Activated CD4-positive, alpha-beta T cell treated with anti-CD3 and anti-CD28 coated beads, Interleukin-2, amount 50 U/mL, for 4 hours (primary cell): ENCODE results near the gene ATRNL1.

Experiments used
- DNase-seq, 2 experiments: peaks; one replicate each; pipeline ENCODE4 v3.0.0-alpha.2; 2020

ATRNL1 gene

GRCh38 chr10:115854740-115855435, 761.7 kb downstream of the ATRNL1 start:
- DNase-seq = no peak

GRCh38 chr10:115856580-115856979, 763.4 kb downstream of the ATRNL1 start:
- DNase-seq = no peak

GRCh38 chr10:115857856-115858255, 764.7 kb downstream of the ATRNL1 start:
- no peak for DNase-seq

- no peak for DNase-seq
These were observed 767.3 kb downstream of the ATRNL1 start for GRCh38 chr10:115860182-115861107.

GRCh38 chr10:115861455-115861854, 768.3 kb downstream of the ATRNL1 start:
- no peak for DNase-seq

GRCh38 chr10:115861864-115862263, 768.7 kb downstream of the ATRNL1 start:
- DNase-seq = no peak

GRCh38 chr10:115866174-115866573, 773.0 kb downstream of the ATRNL1 start:
- DNase-seq = no peak

- DNase-seq = no peak
These were observed 773.5 kb downstream of the ATRNL1 start for GRCh38 chr10:115866691-115867090.

- no peak for DNase-seq
These were observed 774.1 kb downstream of the ATRNL1 start for GRCh38 chr10:115867305-115867704.

- no peak for DNase-seq
These were observed 778.7 kb downstream of the ATRNL1 start for GRCh38 chr10:115871855-115872254.

GRCh38 chr10:115875172-115875571, 782.0 kb downstream of the ATRNL1 start:
- DNase-seq = no peak

GRCh38 chr10:115879372-115880089, 786.4 kb downstream of the ATRNL1 start:
- no peak for DNase-seq

- DNase-seq = no peak
These were observed 788.9 kb downstream of the ATRNL1 start for GRCh38 chr10:115882021-115882420.

- no peak for DNase-seq
These were observed 790.2 kb downstream of the ATRNL1 start for GRCh38 chr10:115883372-115883771.

GRCh38 chr10:115884331-115884730, 791.2 kb downstream of the ATRNL1 start:
- DNase-seq = no peak

- DNase-seq = no peak
These were observed 802.0 kb downstream of the ATRNL1 start for GRCh38 chr10:115895166-115895565.

GRCh38 chr10:115898242-115898641, 805.1 kb downstream of the ATRNL1 start:
- DNase-seq = no peak

GRCh38 chr10:115902596-115902995, 809.4 kb downstream of the ATRNL1 start:
- no peak for DNase-seq

- no peak for DNase-seq
These were observed 810.0 kb downstream of the ATRNL1 start for GRCh38 chr10:115903207-115903606.

- no peak for DNase-seq
These were observed 810.7 kb downstream of the ATRNL1 start for GRCh38 chr10:115903845-115904244.

- no peak for DNase-seq
These were observed 815.9 kb downstream of the ATRNL1 start for GRCh38 chr10:115909037-115909436.

- no peak for DNase-seq
These were observed 817.0 kb downstream of the ATRNL1 start for GRCh38 chr10:115909962-115910731.

GRCh38 chr10:115914475-115914874, 821.3 kb downstream of the ATRNL1 start:
- no peak for DNase-seq
